ENCODE measurements around the gene GTF2E1. TPM values are rescaled to one million over a fixed set of nuclear protein-coding genes. Genes with fewer than 3 reads are reported as not detected.

The GTF2E1 gene
- total and polyA plus RNA-seq, 9 of the 15 experiments (the other 6 are each of a cell fraction or from before 2014, with no cell fraction given): 12.9 to 23.5 (median 15.4) TPM

DNA sequence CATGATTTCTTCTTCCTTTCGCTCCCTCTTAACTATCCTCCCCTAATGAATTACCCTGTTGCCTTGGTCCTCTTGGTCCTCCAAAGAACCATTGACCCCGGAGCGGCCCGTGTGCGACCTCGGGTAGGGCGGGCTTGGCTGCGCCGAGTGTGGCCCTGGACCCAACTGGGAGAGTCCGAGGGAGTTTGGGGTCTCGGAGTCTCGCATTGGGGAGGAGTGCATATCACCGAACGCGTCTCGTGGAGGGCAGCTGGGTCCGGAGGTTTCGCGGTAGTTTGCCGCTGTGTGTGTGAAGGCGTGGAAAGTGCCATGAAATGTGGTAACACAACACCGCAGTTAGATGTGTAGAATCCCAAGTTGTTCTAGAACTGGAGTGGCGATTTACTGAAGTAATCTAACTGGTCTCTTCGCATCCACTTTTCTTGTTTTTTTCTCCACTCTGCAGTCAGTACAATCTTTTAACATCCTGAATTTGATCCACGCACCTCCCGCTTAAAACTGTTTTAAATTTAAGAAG, 363 bp downstream of the GTF2E1 start:
- peaks cover 59% of the 10 kb centered on the region for H3K79me2 ChIP-seq (ENCODE audit: control insufficient read depth, insufficient read depth, low read length)
- TF ChIP-seq SP1 (CRISPR knock-in tag; IDR thresholded peaks at IDR 0.05) (0 out of 2 replicates have a peak, but pooled peaks have one; percentile 2), TRIM28 (IDR thresholded peaks at IDR 0.05) (no peak), PHF20 (IDR thresholded peaks at IDR 0.05; ENCODE audit: partially characterized antibody) (peak; percentile 47), NR2C1 (IDR thresholded peaks at IDR 0.05) (peak; percentile 4; the same call in 1 of the 2 replicates), NR2C1 (tag; IDR thresholded peaks at IDR 0.05) (no peak; the same call in 1 of the 2 replicates), SNRNP70 (optimal IDR thresholded peaks at IDR 0.05; ENCODE audit: low read depth, low read length) (no peak), NFATC3 (IDR thresholded peaks at IDR 0.05) (no peak), KLF1 (tag; IDR thresholded peaks at IDR 0.05) (no peak), TEAD1 (CRISPR knock-in tag; IDR thresholded peaks at IDR 0.05) (0 out of 4 replicates have a peak, but pooled peaks of 1 of the 2 experiments have one; percentile 13)
- TF ChIP-seq, protein P1, sequence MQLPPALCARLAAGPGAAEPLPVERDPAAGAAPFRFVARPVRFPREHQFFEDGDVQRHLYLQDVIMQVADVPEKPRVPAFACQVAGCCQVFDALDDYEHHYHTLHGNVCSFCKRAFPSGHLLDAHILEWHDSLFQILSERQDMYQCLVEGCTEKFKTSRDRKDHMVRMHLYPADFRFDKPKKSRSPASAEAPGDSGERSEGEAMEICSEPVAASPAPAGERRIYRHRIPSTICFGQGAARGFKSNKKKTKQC (CRISPR knock-in tag; IDR thresholded peaks at IDR 0.05): 0 out of 2 replicates have a peak, but pooled peaks have one; percentile 21
- TF ChIP-seq, protein P2, sequence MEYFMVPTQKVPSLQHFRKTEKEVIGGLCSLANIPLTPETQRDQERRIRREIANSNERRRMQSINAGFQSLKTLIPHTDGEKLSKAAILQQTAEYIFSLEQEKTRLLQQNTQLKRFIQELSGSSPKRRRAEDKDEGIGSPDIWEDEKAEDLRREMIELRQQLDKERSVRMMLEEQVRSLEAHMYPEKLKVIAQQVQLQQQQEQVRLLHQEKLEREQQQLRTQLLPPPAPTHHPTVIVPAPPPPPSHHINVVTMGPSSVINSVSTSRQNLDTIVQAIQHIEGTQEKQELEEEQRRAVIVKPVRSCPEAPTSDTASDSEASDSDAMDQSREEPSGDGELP (CRISPR knock-in tag; IDR thresholded peaks at IDR 0.05; ENCODE audit: borderline replicate concordance): peak; percentile 36; the same call in 1 of the 2 replicates

More for the DNA sequence above, 363 bp downstream of the GTF2E1 start:
- ATAC-seq (peak; percentile 65), FAIRE-seq (no peak), DNase-seq (ENCODE audit: extremely low read depth in 1 of 4, low spot score in 3 of 4) (peak in 1 of 4 experiments; percentile 30)
- peak overlapping the region; percentile 100 for H3K27ac ChIP-seq (ENCODE audit: extremely low read depth, low read depth, low read length)
- BruUV-seq (replicated peaks): TSS peak; percentile 78
- H3K4me1 ChIP-seq (replicated peaks in 1 of 2; ENCODE audit: control insufficient read depth in 2 of 2, insufficient read depth in 2 of 2, low read length in 2 of 2): no peaks in the 10 kb centered on the region; a peak in 2 of 5 replicates
- H3K36me3 ChIP-seq (ENCODE audit: control insufficient read depth, insufficient read depth, low read length): 0 out of 3 replicates have a peak, but pooled peaks cover 4% of the 10 kb centered on the region
- ChIA-PET POLR2A (interaction anchor here (0.7 to 1.0 kb wide), 3 partner anchors 11 to 184 kb away, joined by 3 to 4 read pairs (median 4); no protein-coding TSS in a partner anchor), CTCF (ENCODE audit: low intra/inter-chr PET ratio) (no interaction called here)
- intact Hi-C loops (cut with micrococcal nuclease): loop anchor here (2.0 kb wide), 1 partner anchor 120 kb away; no protein-coding TSS in a partner anchor
- peak overlapping the region; percentile 100 for H2AFZ ChIP-seq (ENCODE audit: low read depth, low read length)
- H3K9ac ChIP-seq (ENCODE audit: insufficient read depth in 1 of 2, low read depth in 2 of 2, low read length in 2 of 2): peak overlapping the region; percentile 98 to 99
- no peaks in the 10 kb centered on the region for H4K20me1 ChIP-seq (replicated peaks; ENCODE audit: control insufficient read depth, insufficient read depth, low read length)
- peak overlapping the region; percentile 97 for H3K4me2 ChIP-seq (ENCODE audit: insufficient read depth, low read length)
- under 1% methylated on average over 17 of the region's 26 CpGs for WGBS (ENCODE audit: insufficient coverage, low coverage, missing lambda C conversion rate)
- H3K27me3 ChIP-seq (ENCODE audit: control insufficient read depth in 2 of 2, insufficient read depth in 2 of 2, low read length in 2 of 2): no peaks in the 10 kb centered on the region
- H3K4me3 ChIP-seq: peak overlapping the region; percentile 98
- no peaks in the 10 kb centered on the region for H3K9me1 ChIP-seq (ENCODE audit: control insufficient read depth, insufficient read depth, low read length)
- H3K9me3 ChIP-seq (replicated peaks; ENCODE audit: control insufficient read depth, insufficient read depth, low read depth, low read length): no peaks in the 10 kb centered on the region; the same call in 1 of the 2 replicates
- in situ Hi-C loops (cut with MboI): no loop called here
